ENCODE measurements around the gene CAND2. TPM values are rescaled to one million over a fixed set of nuclear protein-coding genes. Genes with fewer than 3 reads are reported as not detected.

CAND2 gene
- total and polyA plus RNA-seq, 10 of the 15 experiments (the other 5 are each of a cell fraction or from before 2014, with no cell fraction given), result 0.03 to 1.9 (median 0.52) TPM

- TF ChIP-seq E4F1 (IDR thresholded peaks at IDR 0.05; ENCODE audit: borderline replicate concordance, partially characterized antibody), result no peak
- no peak for TF ChIP-seq ESRRA (IDR thresholded peaks at IDR 0.05; ENCODE audit: low read length)
- TF ChIP-seq HDGF (IDR thresholded peaks at IDR 0.05), result no peak
These were observed 14.5 kb downstream of the CAND2 start (continued) for GRCh38 chr3:12810961-12811360.

GRCh38 chr3:12812812-12813211 is 16.3 kb downstream of the CAND2 start:
- H4K20me1 ChIP-seq (ENCODE audit: control insufficient read depth, insufficient read depth), result no peaks in the 10 kb centered on the region; the same call in 1 of the 2 replicates
- no peaks in the 10 kb centered on the region for H3K36me3 ChIP-seq (ENCODE audit: control insufficient read depth in 2 of 2, insufficient read depth in 2 of 2, low read length in 1 of 2)
- H3K27ac ChIP-seq (ENCODE audit: control insufficient read depth, insufficient read depth), result no peak overlapping the region
- ChIA-PET POLR2A (interaction anchor here (0.6 kb wide), 1 partner anchor 276 kb away, joined by 3 read pairs; no protein-coding TSS in a partner anchor), SMC1A (ENCODE audit: uncharacterized antibody, unreplicated experiment) (no interaction called here), RAD21 (ENCODE audit: unreplicated experiment) (no interaction called here), CTCF (interaction anchor here (2.4 to 3.7 kb wide), 2 partner anchors 9 to 10 kb away, joined by 6 to 22 read pairs; no protein-coding TSS in a partner anchor)
- DNase-seq (ENCODE audit: low read depth, low spot score) (no peak), ATAC-seq (no peak), FAIRE-seq (no peak)
- no peak overlapping the region for H3K4me2 ChIP-seq (ENCODE audit: control insufficient read depth, insufficient read depth)
- no peak overlapping the region for H3K4me3 ChIP-seq
- BruUV-seq (replicated peaks), result no TSS peak
- 30% methylated on average over 3 of the region's 3 CpGs for WGBS (ENCODE audit: insufficient coverage, insufficient replicate concordance, low lambda C conversion rate, missing lambda C conversion rate)
- H3K27me3 ChIP-seq (replicated peaks in 1 of 2; ENCODE audit: control insufficient read depth in 2 of 2, insufficient read depth in 2 of 2, low read length in 1 of 2), result 0 out of 4 replicates have a peak, but pooled peaks cover 0 to 2% of the 10 kb centered on the region in 2 experiments
- H3K79me2 ChIP-seq (ENCODE audit: control insufficient read depth, insufficient read depth, low read length), result no peaks in the 10 kb centered on the region
- in situ Hi-C loops (cut with MboI) (no loop called here), intact Hi-C loops (cut with micrococcal nuclease; ENCODE audit: unreplicated experiment) (no loop called here)
- no peak overlapping the region for H2AFZ ChIP-seq (ENCODE audit: control insufficient read depth, low read depth, low read length)
- no peaks in the 10 kb centered on the region for H3K9me3 ChIP-seq (replicated peaks; ENCODE audit: control insufficient read depth, insufficient read depth, low read length)
- no peaks in the 10 kb centered on the region for H3K4me1 ChIP-seq (ENCODE audit: control insufficient read depth, insufficient read depth, low read length)
- no peak overlapping the region for H3K9ac ChIP-seq (ENCODE audit: control insufficient read depth, insufficient read depth, low read length)
- no peak for TF ChIP-seq BCLAF1 (IDR thresholded peaks at IDR 0.05)
- TF ChIP-seq CUX1 (IDR thresholded peaks at IDR 0.05; ENCODE audit: insufficient replicate concordance, low read depth, low read length), result no peak
- no peak for TF ChIP-seq SKIL (IDR thresholded peaks at IDR 0.05; ENCODE audit: low read depth, poor library complexity, severe bottlenecking)
- TF ChIP-seq ATF7 (IDR thresholded peaks at IDR 0.05; ENCODE audit: low read depth), result no peak
- no peak for TF ChIP-seq ZNF622 (IDR thresholded peaks at IDR 0.05)
- no peak for TF ChIP-seq NR2C1 (IDR thresholded peaks at IDR 0.05)

Data from GM12878 (cell line).